K562 (cell line): ENCODE measurements around the gene CREB3L1. TPM values are rescaled to one million over a fixed set of nuclear protein-coding genes. Genes with fewer than 3 reads are reported as not detected.

Source experiments
- ATAC-seq: fragments of 200-7000 bp; cut with Tn5 transposase; 3 replicates; pipeline ENCODE4 v1.9.1; 2020; ENCODE audit warnings: moderate library complexity
- BruUV-seq: library from RNA; stranded (reverse); fragments of 400-500 nt; replicated peaks from 2 replicates; lab custom pipeline; 2021; lab: Mats Ljungman, UMichigan
- CTCF ChIA-PET: fragments of 300-600 bp; formaldehyde crosslinking; extraction: SDS; loops from one replicate; lab custom pipeline; 2021; ENCODE audit warnings: low intra/inter-chr PET ratio; lab: Yijun Ruan, JAX
- POLR2A ChIA-PET: fragments of 300-600, 350-650 bp; sonication (Branson Sonifier 250); formaldehyde crosslinking; extraction: SDS; loops from one replicate; lab custom pipeline; 2021; ENCODE audit warnings: antibody characterized with exemption, inconsistent platforms; lab: Yijun Ruan, JAX
- DNase-seq, 4 experiments: peaks; one replicate each; pipeline versions ENCODE4 v3.0.0 to v3.0.0-alpha.2; 2011 to 2018; ENCODE audit warnings: low spot score in 3 of 4, mixed read lengths in 3 of 4; ENCODE audit errors: extremely low read depth in 1 of 4
- FAIRE-seq: peaks from 2 replicates; lab custom pipeline; 2011; peaks lifted over from hg19 to GRCh38; lab: Jason Lieb, UNC
- H2AFZ ChIP-seq: 2 replicates; pipeline ENCODE4 v1.6.0; 2011; ENCODE audit warnings: low read depth, low read length, control low read depth, inconsistent platforms
- H3K27ac ChIP-seq: fragments of 200-600 bp; 3 replicates; pipeline ENCODE4 v1.8.0; 2011; ENCODE audit warnings: low read depth, mild to moderate bottlenecking, control low read depth, inconsistent platforms, low read length, moderate library complexity, mixed read lengths; ENCODE audit errors: extremely low read depth
- H3K27me3 ChIP-seq, 2 experiments: fragments of 300-600 bp in 1 of 2; 2 replicates in 1 of 2; 3 replicates in 1 of 2; pipeline versions ENCODE4 v1.6.0 to v1.8.0; 2011; ENCODE audit warnings: inconsistent platforms in 2 of 2, low read length in 2 of 2, mild to moderate bottlenecking in 1 of 2, mixed read lengths in 1 of 2, moderate library complexity in 1 of 2; ENCODE audit not compliant: control insufficient read depth in 2 of 2, insufficient read depth in 2 of 2
- H3K36me3 ChIP-seq: fragments of 300-600 bp; 3 replicates; pipeline ENCODE4 v1.8.0; 2011; ENCODE audit warnings: mild to moderate bottlenecking, low read length, inconsistent platforms; ENCODE audit not compliant: control insufficient read depth, insufficient read depth
- H3K4me1 ChIP-seq, 2 experiments: fragments of 200-600 bp in 1 of 2; replicated peaks in 1 of 2; 2 replicates in 1 of 2; 3 replicates in 1 of 2; pipeline versions ENCODE4 v1.5.1 to v1.8.0; 2011; ENCODE audit warnings: inconsistent platforms in 2 of 2, low read length in 2 of 2, mild to moderate bottlenecking in 1 of 2, mixed read lengths in 1 of 2, moderate library complexity in 1 of 2; ENCODE audit not compliant: control insufficient read depth in 2 of 2, insufficient read depth in 2 of 2
- H3K4me2 ChIP-seq: 2 replicates; pipeline ENCODE4 v1.6.1; 2011; ENCODE audit warnings: low read length, control low read depth, inconsistent platforms, mixed read lengths; ENCODE audit not compliant: insufficient read depth
- H3K4me3 ChIP-seq: fragments of 200-600 bp; sonication (generic), shearing (Covaris generic); 2 replicates; pipeline ENCODE4 v1.5.1; 2016; ENCODE audit warnings: control low read depth, inconsistent platforms
- H3K79me2 ChIP-seq: fragments of 200-600 bp; 3 replicates; pipeline ENCODE4 v1.8.0; 2011; ENCODE audit warnings: low read length, inconsistent platforms; ENCODE audit not compliant: control insufficient read depth, insufficient read depth
- H3K9ac ChIP-seq, 2 experiments: 2 replicates each; pipeline versions ENCODE4 v1.6.0 to v1.6.1; 2011; ENCODE audit warnings: low read depth in 2 of 2, low read length in 2 of 2, control low read depth in 1 of 2, inconsistent platforms in 1 of 2, mild to moderate bottlenecking in 1 of 2, mixed read lengths in 1 of 2; ENCODE audit not compliant: insufficient read depth in 1 of 2
- H3K9me1 ChIP-seq: one replicate; pipeline ENCODE4 v1.6.0; 2011; ENCODE audit warnings: inconsistent platforms, mild to moderate bottlenecking, low read length, moderate library complexity; ENCODE audit not compliant: control insufficient read depth, insufficient read depth
- H3K9me3 ChIP-seq: replicated peaks from 2 replicates; pipeline ENCODE4 v1.5.1; 2011; ENCODE audit warnings: low read depth, low read length, inconsistent platforms; ENCODE audit not compliant: control insufficient read depth, insufficient read depth
- H4K20me1 ChIP-seq: replicated peaks from 2 replicates; pipeline ENCODE4 v1.6.1; 2011; ENCODE audit warnings: low read length, inconsistent platforms, mixed read lengths; ENCODE audit not compliant: control insufficient read depth, insufficient read depth
- BCOR ChIP-seq: fragments of 450-650 bp; IDR thresholded peaks from 2 replicates; pipeline ENCODE4 v1.6.1; 2016
- E2F3 ChIP-seq: fragments of 250-450 bp; sonication (Bioruptor Pico); IDR thresholded peaks from 2 replicates; pipeline ENCODE4 v1.4.0; 2020; ENCODE audit warnings: mild to moderate bottlenecking
- ESRRA ChIP-seq: fragments of 450-650 bp; IDR thresholded peaks from 2 replicates; pipeline ENCODE4 v1.6.1; 2014; ENCODE audit warnings: low read depth, mild to moderate bottlenecking, moderate library complexity, borderline replicate concordance
- ETS2 ChIP-seq: IDR thresholded peaks from 2 replicates; pipeline ENCODE4 v1.6.1; 2016; ENCODE audit warnings: borderline replicate concordance, missing genetic modification characterization, mild to moderate bottlenecking, moderate library complexity, missing compliant biosample characterization; ENCODE audit not compliant: poor library complexity, severe bottlenecking
- HMG20B ChIP-seq: fragments of 250-450 bp; sonication (Bioruptor Pico); IDR thresholded peaks from 2 replicates; pipeline ENCODE4 v1.5.0; 2021; ENCODE audit warnings: mild to moderate bottlenecking
- HNRNPK ChIP-seq: fragments of 200-400 bp; formaldehyde crosslinking; IDR thresholded peaks from one replicate; pipeline ENCODE4 v1.6.1; 2018; ENCODE audit warnings: mild to moderate bottlenecking, low read depth, low read length; ENCODE audit not compliant: poor library complexity, severe bottlenecking
- NCOR1 ChIP-seq: fragments of 450-650 bp; IDR thresholded peaks from 2 replicates; pipeline ENCODE4 v1.6.1; 2016; ENCODE audit warnings: mild to moderate bottlenecking, moderate library complexity
- PHF8 ChIP-seq: fragments of 200-600 bp; sonication (generic); IDR thresholded peaks from 2 replicates; pipeline ENCODE4 v1.6.1; 2012; ENCODE audit warnings: mixed run types, mild to moderate bottlenecking, inconsistent platforms, low read length, moderate library complexity, borderline replicate concordance
- ZBED1 ChIP-seq: IDR thresholded peaks from 2 replicates; pipeline ENCODE4 v1.6.1; 2014
- ZNF175 ChIP-seq: fragments of 200-800 bp; sonication (Bioruptor generic); IDR thresholded peaks from 2 replicates; pipeline ENCODE4 v1.6.1; 2016; ENCODE audit warnings: low read depth, mild to moderate bottlenecking, missing genetic modification characterization, missing compliant biosample characterization
- WGBS: fragments of 100-300 bp; shearing (Covaris generic); methylation state at CpG from one replicate; pipeline ENCODE4 v1.1.6; 2016; ENCODE audit warnings: low coverage, mixed read lengths; ENCODE audit not compliant: insufficient coverage; ENCODE audit errors: missing lambda C conversion rate; 5-methylcytosine and 5-hydroxymethylcytosine counted together
- in situ Hi-C: fragments of 300-500 bp; cut with MboI; formaldehyde crosslinking; loops from 4 replicates; pipeline ENCODE4 v1.15.0; 2018; ENCODE audit warnings: inconsistent platforms, mixed read lengths
- intact Hi-C: fragments of 100-400 bp; cut with micrococcal nuclease; formaldehyde crosslinking; loops from 2 replicates; pipeline ENCODE4 v1.14.2; 2022
- polyA plus RNA-seq, 8 experiments: library from polyadenylated mRNA; depleted of rRNA in 4 of 8; stranded (reverse) in 5 of 8; unstranded in 3 of 8; fragments of >200 nt; fragmentation: Nextera tagmentation in 2 of 8; fragmentation: Illumina TruSeq in 1 of 8; extraction: Ambion mirVana in 2 of 8; extraction: Trizol in 1 of 8; gene quantifications; 2 replicates each; pipeline versions ENCODE4 v1.2.1 to v1.2.3, GENCODE V29; 2011 to 2014; ENCODE audit warnings: inconsistent platforms in 1 of 8, missing spikeins in 1 of 8
- total RNA-seq, 7 experiments: library from RNA; depleted of rRNA in 6 of 7; stranded (reverse); fragments of >200 nt in 6 of 7; fragmentation: Illumina TruSeq in 2 of 7; extraction: Trizol in 2 of 7; gene quantifications; 2 replicates each; pipeline versions ENCODE4 v1.2.1 to v1.2.3, GENCODE V29; 2011 to 2021; ENCODE audit warnings: low replicate concordance in 1 of 7
- TF ChIP-seq, protein P1 (sequence below), 3 experiments: fragments of 200-800 bp in 1 of 3; sonication (Bioruptor generic) in 1 of 3; sonication (generic) in 1 of 3; formaldehyde crosslinking in 1 of 3; IDR thresholded peaks; 2 replicates each; pipeline versions ENCODE4 v1.6.1 to v1.8.0; 2016 to 2022; ENCODE audit warnings: mild to moderate bottlenecking in 2 of 3, missing compliant biosample characterization in 2 of 3, missing genetic modification characterization in 2 of 3, missing genetic modification reagents in 1 of 3
- TF ChIP-seq, protein P2 (sequence below): fragments of 250-450 bp; sonication (Bioruptor Pico); IDR thresholded peaks from 2 replicates; pipeline ENCODE4 v1.9.0; 2021; ENCODE audit warnings: mild to moderate bottlenecking, inconsistent platforms

CREB3L1 gene
- total and polyA plus RNA-seq, 9 of the 15 experiments (the other 6 are each of a cell fraction or from before 2014, with no cell fraction given) = 1.2 to 27.6 (median 3.7) TPM

DNA sequence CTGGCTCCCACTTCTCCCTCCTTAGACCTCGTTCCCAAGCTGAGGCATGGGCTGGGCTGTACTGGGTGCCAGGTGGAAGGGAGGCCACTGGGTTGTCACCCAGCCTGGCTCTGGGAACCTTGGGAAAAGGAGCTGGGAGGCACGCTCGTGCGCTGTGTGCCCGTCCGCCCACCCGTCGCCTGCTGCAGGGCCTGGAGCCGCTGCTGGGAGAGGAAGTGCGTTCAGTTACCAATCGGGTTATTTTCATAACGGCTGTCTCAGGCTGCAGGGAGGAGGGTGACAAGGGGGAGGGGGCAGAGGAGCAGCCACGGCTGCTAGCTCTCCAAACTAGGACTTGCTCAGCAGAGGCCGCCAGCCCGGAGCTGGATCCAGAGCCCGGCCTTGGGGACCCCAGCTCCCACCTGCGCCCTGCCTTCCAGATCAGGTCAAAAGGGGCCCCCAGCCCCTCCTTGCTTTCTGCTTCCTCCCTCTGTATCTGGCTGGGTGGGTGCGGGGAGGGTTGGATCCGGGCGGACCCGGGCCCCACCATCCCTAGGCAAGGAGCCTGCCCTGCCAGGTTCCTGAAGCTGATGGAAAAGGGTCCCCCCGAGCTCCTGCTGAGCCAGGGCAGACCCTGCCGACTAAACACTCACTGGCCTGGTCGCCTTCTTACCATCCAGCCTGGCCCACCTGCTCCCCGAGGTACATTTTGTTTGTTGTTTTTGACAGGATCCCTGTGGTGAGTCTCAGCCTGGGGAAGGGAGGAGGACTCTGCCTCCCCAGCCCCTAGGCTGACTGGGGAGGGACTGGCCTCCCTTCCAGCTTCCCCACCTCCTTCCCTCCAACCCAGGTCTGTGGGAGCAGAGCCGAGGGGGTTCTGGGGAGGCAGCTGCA is 84.1 kb downstream of the CREB3L1 start (continued):
- TF ChIP-seq PHF8 (peak; percentile 69; the same call in 1 of the 2 replicates), NCOR1 (no peak)
- TF ChIP-seq, all 486 proteins: peak for 71

GRCh38 chr11:46362156-46363030 is 84.9 kb downstream of the CREB3L1 start:
- Histone ChIP-seq H3K27me3 (no peaks in the 10 kb centered on the region), H3K9me3 (no peaks in the 10 kb centered on the region), H3K4me1 (peaks cover 31 to 58% of the 10 kb centered on the region in 2 experiments), H3K79me2 (peaks cover 52% of the 10 kb centered on the region), H3K4me2 (peak overlapping the region; percentile 77; the same call in 1 of the 2 replicates), H3K9ac (peak overlapping the region; percentile 78 to 94; a peak in 3 of 4 replicates), H3K9me1 (peaks cover 2% of the 10 kb centered on the region), H3K27ac (peak overlapping the region; percentile 94), H3K4me3 (no peak overlapping the region; the same call in 1 of the 2 replicates), H2AFZ (no peak overlapping the region), H4K20me1 (no peaks in the 10 kb centered on the region), H3K36me3 (peaks cover 32% of the 10 kb centered on the region; the same call in 1 of the 3 replicates)
- 86% methylated on average over 19 of the region's 20 CpGs for WGBS
- intact Hi-C loops = no loop called here
- TF ChIP-seq ZBED1 = 0 out of 2 replicates have a peak, but pooled peaks have one; percentile 13
- peak; percentile 79 for TF ChIP-seq ESRRA
- peak; percentile 50; the same call in 1 of the 2 replicates for TF ChIP-seq BCOR
- TF ChIP-seq, protein P1, sequence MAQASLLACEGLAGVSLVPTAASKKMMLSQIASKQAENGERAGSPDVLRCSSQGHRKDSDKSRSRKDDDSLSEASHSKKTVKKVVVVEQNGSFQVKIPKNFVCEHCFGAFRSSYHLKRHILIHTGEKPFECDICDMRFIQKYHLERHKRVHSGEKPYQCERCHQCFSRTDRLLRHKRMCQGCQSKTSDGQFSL (CRISPR knock-in tag; IDR thresholded peaks at IDR 0.05) = 0 out of 2 replicates have a peak, but pooled peaks have one; percentile 27
- TF ChIP-seq, protein P1 (tag; IDR thresholded peaks at IDR 0.05) = no peak
- TF ChIP-seq, protein P2, sequence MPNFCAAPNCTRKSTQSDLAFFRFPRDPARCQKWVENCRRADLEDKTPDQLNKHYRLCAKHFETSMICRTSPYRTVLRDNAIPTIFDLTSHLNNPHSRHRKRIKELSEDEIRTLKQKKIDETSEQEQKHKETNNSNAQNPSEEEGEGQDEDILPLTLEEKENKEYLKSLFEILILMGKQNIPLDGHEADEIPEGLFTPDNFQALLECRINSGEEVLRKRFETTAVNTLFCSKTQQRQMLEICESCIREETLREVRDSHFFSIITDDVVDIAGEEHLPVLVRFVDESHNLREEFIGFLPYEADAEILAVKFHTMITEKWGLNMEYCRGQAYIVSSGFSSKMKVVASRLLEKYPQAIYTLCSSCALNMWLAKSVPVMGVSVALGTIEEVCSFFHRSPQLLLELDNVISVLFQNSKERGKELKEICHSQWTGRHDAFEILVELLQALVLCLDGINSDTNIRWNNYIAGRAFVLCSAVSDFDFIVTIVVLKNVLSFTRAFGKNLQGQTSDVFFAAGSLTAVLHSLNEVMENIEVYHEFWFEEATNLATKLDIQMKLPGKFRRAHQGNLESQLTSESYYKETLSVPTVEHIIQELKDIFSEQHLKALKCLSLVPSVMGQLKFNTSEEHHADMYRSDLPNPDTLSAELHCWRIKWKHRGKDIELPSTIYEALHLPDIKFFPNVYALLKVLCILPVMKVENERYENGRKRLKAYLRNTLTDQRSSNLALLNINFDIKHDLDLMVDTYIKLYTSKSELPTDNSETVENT (CRISPR knock-in tag) = no peak
- no peak for TF ChIP-seq HNRNPK
- TF ChIP-seq HMG20B (CRISPR knock-in tag) = no peak
- no peak for TF ChIP-seq ETS2 (tag)
- TF ChIP-seq ZNF175 (CRISPR knock-in tag) = 0 out of 2 replicates have a peak, but pooled peaks have one; percentile 44
- TF ChIP-seq E2F3 = 0 out of 2 replicates have a peak, but pooled peaks have one; percentile 32
- ChIA-PET POLR2A (interaction anchor here (0.6 to 2.0 kb wide), 3 partner anchors 10 to 46 kb away, joined by 3 to 7 read pairs (median 3); no protein-coding TSS in a partner anchor), CTCF (no interaction called here)
- no peak for ATAC-seq
- FAIRE-seq = no peak
- in situ Hi-C loops = no loop called here
- DNase-seq = no peak
- no TSS peak for BruUV-seq
